ENCODE measurements around the gene AIMP1.
A peak's percentile ranks its signal among the peaks of the same experiment; 100 is the strongest.

AIMP1 gene

DNA sequence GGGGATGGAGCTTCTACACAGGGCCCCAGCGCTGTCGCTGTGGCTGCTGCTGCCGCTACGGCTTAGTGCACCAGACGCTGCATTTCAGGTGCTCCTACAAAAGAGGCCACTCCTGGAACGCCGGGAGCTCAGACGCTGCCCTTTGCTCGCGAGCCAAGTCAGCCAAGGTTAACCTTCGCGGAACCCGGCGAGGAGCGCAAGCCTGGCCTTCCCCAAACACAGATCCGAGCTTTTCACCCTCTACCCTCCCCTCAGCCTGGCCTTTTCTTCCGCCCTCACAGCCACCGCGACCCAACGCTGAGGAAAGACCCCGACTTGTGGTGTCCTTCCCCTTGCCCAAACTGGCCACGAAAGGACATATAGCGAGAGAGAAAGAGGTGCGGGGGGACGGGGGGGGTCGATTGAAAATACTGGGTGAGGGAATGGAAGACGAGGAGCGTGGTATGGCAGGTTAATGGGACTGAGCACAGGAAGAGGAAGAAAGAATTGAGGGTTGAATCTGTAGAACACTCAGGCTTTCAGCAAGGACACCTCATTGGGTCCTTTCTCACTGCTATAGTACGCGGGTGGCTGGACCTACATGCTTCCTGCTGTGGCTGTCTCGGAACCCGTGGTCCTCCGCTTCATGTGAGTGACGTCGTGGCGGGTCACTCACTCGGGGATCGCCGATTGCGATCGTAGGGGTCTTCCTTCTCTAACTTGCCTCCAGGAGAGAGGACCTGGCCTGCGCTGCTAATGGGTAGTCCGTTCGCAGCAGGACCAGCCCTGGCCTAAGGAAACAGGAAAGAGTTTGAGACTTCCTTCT, at the start of gene AIMP1, which contains the start of gene TBCK:
AIMP1 (plus strand) TSS at position 583 of the 805 bp plus-strand sequence. CDS start 8,460 bp downstream, outside the sequence.
TBCK (minus strand) TSS at position 242 of the 805 bp plus-strand sequence. CDS start 7,249 bp downstream, outside the sequence.
- DNase-seq (ENCODE audit: low read depth, low spot score) = peak; percentile 73

DNA sequence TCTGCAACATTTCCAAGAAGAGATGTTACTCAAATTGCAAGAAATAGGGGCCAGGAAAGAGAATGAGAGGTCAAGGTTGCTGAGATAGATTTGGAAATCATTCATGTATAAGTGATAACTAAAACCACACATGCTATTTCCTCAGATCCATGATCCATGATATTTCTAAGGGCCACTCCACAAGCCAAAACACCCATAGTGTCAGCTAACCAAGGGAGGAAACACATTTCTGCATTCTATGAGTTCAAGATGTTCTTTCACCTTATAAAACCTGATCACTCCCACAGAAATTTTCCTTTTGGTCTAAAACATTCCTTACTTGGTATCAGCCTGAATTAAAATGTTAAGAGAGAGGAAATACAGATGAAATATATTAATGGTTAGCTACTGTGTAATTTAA, 47.6 kb upstream of the AIMP1 start:
- DNase-seq (ENCODE audit: low read depth, low spot score) = no peak

DNA sequence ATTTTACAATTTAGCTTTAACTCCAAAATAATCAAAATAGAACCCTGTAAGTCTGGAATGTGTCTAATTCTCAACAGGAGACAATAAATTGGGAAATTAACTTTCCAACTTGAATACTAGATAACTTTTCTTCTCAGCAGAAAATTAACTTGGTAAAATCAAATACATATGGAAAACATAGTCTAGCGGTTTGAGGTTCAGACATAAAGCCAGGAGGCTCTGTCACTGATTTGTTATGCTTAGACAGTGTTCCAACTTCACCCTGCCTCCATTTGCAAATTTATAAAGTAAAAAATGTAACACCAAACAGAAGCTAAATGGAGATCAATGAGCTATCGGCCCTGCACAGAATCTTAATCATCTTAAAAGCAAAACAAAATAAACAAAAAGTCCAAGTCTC, 46.6 kb upstream of the AIMP1 start:
- no peak for DNase-seq (ENCODE audit: low read depth, low spot score)

DNA sequence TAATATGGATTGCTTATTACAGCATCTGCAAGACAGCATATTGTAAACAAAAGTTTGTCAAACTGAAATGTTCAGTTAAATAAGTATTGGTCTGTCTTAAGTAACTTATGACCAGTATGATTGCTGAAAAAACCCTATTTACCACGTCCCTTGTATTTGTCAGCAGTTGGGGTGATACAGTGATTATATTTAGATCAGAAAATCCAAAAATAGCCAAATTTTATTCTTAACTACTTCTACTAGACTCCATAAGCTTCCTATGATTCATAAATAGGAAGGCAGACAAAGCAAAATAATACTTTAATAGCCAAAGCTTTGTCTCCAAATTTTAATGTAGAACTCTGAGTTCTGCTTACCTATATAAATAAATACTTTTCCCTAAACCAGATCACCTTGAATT, 45.6 kb upstream of the AIMP1 start:
- no peak for DNase-seq (ENCODE audit: low read depth, low spot score)

DNA sequence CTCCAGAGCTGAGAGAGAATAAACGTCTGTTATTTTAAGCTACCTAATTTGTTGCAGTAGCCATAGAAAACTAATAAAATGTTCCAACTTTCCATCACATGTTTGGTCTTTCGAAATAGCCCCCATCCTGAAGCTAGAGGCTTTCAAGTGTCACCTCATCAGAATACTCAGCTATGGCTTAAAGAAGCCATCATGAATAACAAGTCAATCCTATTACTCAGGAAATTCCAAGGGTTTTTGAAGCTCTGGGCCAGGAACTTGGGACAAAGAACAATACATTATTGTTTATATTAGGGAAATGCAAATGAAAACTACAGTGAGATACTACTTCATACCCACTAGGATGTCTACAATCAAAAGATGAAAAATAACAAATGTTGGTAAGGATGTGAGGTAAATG, 42.5 kb upstream of the AIMP1 start:
- DNase-seq (ENCODE audit: low read depth, low spot score) = no peak

DNA sequence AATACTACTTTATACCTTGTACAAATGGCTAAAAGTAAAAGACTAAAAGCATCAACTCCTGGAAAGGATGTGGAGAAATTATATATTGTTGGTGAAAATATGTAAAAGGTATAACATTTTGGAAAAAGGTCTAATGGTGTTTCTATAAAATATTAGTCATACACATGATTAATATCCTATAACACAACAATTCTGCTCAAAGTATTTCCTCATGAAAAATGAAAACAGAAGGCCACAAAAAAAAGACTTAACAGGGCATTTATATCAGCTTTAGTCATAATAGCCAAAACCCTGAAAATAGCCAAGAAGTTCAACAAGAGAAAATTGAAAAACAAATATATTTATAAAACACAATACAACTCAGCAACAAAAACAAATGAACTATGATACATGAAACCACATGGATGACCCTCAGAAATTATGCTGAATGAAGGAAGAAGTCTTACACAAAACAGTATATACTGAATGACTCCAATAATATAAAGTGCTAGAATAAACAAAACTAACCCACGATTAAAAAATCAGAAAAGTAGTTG, 39.1 kb upstream of the AIMP1 start:
- DNase-seq (ENCODE audit: low read depth, low spot score) = no peak

DNA sequence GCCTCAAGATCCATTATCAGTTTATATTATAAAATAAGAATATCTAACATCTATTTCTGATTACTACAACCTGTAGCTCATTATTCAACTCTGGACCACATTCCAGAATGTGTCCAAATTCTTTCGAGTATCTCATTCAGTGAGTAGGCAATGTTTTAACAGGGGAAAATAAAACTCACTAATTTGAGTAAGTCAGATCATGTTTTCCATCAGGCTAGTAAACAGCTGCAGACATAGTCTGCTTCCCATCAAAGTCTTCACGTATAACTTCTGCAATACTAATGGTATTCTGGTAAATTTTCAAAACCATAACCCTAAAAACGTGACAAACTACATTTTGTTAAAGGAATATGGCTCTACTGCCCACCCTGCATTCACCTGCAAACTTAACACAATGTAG, 32.1 kb upstream of the AIMP1 start:
- no peak for DNase-seq (ENCODE audit: low read depth, low spot score)

DNA sequence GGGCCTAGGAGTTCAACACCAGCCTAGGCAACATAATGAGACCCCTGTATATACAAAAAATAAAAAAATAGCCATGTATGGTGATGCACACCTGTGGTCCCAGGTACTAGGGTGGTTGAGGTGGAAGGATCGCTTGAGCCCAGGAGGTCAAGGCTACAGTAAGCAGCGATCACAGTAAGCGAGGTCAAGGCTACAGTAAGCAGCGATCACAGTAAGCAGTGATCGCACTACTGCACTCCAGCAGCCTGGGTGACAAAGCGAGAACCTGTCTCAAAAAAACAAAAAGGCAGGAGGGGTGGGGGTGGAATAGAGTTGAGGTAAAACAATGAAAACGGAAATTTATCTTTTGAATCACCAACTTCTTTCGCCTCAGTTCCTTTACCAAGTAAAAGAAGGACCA, 29.7 kb upstream of the AIMP1 start:
- no peak for DNase-seq (ENCODE audit: low read depth, low spot score)

DNA sequence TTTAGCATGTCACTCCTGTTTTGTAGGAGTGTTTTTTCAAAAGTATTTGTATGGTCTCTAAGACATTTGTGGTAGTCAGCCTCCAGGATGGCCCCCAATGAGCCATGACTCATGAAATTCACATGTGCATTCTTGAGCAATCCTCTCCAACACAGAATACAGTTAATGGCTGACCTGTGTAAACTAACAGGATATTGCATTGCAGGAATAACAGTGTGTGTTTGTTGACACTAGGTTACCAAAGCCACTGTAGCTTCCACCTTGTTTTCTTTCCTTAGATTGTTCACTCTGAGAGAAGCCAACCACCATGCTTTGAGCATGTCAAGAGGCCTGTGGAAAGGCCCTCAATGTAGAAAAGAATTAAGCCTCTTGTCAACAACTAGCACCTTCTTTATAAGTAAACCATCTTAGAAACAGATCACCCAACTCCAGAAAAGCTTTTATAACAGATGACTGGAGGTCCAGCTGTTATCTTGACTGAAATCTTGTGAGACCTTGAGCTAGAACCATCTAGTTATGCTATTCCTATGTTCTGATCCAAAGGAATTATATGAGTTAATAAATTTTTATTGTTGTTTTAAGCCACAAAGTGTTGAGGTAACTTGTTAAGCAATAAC, 28.9 kb upstream of the AIMP1 start:
- no peak for DNase-seq (ENCODE audit: low read depth, low spot score)

DNA sequence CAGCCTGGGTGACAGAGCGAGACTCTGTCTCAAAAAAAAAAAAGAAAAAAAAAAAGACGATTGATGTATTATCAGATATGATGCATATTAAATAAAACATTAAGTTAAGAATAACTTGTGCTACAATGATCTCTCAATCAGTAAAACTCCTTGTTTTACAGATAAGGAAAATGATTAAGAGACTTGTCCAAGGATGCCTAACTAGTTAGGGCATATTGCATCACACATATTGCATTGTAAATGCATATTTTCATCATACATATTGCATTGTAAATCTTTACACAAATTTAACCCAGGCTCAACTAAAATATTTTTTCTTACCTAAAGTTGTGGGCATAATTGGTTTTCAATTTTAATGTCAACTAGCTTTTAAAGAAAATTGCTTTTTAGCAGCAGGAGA, 26.6 kb upstream of the AIMP1 start:
- no peak for DNase-seq (ENCODE audit: low read depth, low spot score)

DNA sequence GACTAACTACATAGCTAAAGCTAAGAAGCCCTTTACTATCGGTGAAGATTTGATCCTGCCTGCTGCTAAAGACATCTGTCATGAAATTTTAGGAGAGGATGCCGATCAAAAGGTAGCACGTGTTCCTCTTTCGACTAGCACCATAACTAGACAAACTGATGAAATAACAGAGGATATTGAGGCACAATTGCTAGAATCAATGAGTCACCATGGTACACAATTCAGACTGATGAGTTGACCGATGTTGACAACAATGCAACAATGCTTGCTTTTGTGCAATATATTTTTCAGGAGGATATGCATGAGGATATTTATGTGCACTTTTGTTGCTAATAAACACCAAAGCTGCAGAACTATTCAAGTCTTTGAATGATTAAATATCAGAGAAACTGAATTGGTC, 24.7 kb upstream of the AIMP1 start:
- DNase-seq (ENCODE audit: low read depth, low spot score) = no peak

DNA sequence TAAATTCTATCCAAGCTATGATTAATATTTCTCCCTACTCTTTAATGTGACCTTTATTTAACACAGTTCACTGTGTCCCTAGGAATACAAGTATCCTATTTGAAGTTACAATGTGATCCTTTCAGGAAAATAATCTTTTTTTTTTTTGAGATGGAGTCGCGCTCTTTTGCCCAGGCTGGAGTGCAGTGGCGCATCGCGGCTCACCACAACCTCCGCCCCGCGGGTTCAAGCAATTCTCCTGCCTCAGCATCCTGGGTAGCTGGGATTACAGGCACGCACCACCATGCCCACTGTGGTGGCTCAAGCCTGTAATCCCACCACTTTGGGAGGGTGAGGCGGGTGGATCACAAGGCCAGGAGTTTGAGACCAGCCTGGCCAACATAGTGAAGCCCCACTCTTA, 22.3 kb upstream of the AIMP1 start:
- no peak for DNase-seq (ENCODE audit: low read depth, low spot score)

DNA sequence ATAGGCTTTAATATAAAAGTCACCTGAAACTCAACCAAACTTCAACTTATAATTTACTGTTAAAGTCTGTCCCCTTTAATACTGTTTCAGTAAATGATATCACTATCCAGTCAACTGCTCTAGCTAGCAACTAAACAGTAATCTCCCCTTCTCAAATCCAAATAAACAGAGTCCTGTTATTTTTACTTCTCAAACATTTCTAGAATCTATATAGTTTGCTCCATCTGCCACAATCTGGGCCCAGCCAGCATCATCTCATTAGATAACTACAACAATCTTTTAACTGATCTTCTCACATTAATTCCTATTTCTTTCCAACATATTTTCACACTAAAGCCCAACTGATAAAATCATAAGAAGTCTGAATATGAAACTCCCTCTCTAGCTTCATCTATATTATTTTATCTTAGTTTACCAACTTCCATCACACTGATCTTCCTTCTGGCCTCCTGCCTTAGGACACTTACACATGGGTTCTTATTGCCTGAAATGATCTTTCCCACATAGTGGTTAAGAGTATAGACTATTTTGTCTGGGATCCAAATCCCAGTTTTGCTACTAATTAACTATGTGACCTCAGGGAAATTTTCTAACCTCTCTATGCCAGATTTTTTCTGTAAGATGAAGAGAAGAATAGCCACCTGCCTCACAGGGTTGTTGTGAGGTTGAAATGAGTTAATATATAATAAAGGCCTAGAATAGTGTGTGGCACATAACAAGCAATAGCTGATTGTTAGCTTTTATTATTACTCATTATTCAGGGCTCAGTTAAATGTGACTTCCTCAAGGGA, 18.9 kb upstream of the AIMP1 start:
- DNase-seq (ENCODE audit: low read depth, low spot score) = no peak

DNA sequence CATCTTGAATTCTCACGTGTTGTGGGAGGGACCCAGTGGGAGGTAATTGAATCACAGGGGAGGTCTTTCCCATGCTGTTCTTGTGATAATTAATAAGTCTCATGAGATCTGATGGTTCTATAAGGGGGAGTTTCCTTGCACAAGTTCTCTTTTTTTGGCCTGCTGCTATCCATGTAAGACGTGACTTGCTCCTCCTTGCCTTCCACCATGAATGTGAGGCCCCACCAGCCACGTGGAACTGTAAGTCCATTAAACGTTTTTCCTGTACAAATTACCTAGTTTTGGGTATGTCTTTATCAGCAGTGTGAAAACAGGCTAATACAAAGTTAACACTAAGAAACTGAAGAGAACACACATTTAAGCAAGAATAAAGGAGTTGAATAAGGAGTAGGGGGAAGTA, 16.4 kb upstream of the AIMP1 start:
- no peak for DNase-seq (ENCODE audit: low read depth, low spot score)

DNA sequence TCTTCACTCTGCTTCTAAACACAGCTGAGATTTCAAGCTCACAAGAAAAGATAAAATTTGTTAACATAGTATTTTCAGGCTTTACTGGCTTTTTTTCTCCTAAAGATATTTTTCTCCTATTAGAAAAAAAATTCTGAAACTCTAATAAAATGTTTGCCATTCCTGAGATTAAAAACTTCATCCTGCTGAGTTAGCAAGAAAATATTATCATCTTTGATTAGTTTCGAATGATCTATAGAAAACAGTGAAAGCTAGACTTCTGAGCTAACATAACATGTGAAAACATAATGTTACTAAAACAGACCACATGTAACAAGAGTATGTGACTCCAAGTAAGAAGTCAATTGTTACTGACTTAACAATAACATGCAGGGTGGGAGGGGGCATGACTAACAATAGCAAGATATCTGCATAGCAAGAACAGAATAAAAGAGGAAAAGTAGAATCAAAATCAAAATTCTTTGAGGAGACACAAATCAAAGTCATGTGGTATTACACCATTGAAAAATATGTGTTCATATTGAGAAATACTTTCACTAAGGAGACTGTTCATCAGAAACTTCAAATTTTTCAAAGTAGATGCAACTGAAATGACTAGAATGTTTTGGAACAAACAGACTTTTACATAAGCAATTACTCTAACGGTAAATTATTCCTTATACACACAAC, 14.8 kb upstream of the AIMP1 start:
- no peak for DNase-seq (ENCODE audit: low read depth, low spot score)

DNA sequence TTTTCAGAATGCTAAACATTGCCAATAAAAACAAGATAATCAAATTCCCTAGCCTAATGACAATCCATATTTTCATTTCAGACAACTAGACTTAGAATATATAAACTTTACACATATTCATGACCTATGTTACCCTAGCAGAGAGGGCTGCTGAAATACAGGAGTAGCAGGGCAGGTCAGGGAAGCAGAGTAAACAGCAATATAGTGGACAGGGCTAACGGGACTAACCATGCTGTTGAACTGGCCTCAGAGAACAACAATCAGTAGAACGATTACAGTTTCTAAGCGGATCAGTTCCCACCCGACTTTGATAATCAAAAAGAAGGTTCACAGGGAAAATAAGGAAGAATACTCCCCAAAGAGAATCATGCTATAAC, 14.3 kb upstream of the AIMP1 start:
- no peak for DNase-seq (ENCODE audit: low read depth, low spot score)

DNA sequence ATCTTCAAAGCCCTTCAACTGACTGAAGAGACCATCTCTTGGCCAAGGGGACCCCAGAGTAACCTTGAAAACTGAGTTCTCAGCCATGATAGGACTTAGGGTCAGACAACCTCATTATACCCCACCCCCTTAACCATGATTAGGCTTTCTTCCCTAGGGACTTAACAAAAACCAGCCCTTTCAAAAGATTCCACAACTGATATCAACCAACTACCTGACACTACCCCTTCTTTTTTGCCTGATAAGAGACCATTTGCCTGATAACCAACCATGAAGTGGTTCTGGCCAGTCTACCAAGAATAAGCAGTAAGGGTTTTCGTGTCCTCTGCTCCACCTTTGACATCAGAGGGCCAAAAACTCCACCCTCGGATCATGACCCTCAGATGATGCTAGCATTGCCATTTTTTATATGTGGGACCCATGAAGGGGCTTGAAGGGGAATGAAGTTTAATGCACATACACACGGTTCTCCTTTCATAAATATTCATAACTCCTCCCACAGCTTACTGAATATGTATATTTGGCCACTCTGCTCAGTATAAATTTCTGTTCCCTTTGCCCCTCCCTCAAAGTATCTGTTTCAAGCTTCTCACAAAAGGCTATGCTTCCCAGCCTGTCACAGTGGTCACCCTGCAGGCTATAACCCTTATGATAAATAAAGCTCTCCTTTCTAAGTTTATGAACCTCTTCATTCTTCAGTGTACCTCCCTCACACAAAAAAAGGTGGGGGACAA, 12.6 kb upstream of the AIMP1 start:
- DNase-seq (ENCODE audit: low read depth, low spot score) = no peak

DNA sequence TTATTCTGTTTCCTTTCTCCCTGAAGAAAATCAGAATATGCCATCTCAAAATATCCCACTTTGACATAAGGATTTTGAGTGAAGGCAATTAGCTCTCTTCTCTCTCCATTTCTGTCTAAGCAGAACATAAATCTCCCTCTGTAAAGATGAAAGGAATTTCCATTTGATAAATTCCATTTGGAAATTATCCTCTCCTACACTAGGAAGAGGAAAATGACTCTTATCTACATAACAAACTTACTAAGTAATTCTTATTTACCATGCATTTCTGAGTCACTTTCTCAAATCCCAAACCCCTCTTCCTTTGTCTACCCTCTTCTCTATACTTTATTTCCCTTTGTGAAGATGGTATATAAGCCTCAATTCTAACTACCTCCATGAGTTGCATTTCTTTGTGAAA, 11.7 kb upstream of the AIMP1 start:
- DNase-seq (ENCODE audit: low read depth, low spot score) = no peak

DNA sequence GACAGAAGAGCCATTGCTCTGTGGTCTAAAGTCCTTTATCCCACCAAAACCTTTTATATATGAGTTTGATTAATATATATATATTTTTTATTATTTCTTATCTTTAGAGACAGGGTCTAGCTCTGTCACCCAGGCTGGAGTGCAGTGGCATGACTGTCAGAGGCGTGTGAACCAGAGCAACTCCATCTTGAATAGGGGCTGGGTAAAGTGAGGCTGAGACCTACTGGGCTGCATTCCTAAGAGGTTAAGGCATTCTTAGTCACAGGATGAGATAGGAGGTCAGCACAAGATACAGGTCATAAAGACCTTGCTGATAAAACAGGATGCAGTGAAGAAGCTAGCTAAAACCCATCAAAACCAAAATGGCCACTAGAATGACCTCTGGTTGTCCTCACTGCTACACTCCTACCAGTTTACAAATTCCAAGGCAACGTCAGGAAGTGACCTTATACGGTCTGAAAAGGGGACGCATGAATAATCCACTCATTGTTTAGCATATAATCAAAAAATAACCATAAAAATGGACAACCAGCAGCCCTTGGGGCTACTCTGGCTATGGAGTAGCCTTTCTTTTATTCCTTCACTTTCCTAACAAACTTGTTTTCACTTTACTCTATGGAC, 10.8 kb upstream of the AIMP1 start:
- no peak for DNase-seq (ENCODE audit: low read depth, low spot score)

DNA sequence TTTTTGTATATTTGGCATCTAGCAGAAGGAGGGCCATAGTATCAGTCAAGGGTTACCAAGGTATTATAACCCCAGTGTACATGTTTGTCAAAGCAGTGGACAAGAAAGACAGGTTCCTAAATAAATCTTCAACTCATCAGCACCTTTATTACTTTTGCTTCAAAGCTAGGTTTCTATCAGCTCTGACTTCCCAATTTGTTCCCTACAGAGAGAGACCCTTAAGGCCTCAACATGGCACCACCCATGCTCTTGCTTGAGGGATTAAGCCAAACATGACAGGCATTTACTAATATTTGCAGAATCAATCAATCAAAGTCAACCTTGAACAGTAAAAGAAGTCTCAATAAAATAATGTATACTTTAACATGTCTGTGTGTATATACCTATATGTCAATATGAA, 9.8 kb upstream of the AIMP1 start:
- no peak for DNase-seq (ENCODE audit: low read depth, low spot score)

DNA sequence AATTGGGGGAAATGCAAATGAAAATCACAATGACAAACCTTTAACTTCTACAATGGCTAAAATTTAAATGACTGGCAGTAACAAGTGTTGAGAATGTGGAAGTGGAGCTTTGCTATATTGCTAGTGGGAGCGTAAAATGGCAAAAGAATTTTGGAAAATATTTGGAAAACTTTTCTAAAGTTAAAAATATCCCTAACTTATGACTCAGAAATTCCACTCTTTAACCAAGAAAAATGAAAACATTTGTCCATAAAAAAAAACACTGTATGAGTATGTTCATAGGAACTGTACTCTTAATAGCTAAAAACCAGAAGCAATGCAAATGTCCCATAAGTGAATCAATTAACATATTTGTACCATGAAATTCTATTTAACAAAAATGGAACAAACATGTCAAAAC, 4.0 kb upstream of the AIMP1 start:
- no peak for DNase-seq (ENCODE audit: low read depth, low spot score)
